Stimulated activated CD4-positive, alpha-beta T cell treated with anti-CD3 and anti-CD28 coated beads, Interleukin-4, amount 100 ng/mL, for 24 hours (primary cell): ENCODE data around the gene ENDOU.
"Not testable (repeated sequence)": the region's sequence is repeated elsewhere in the genome, so short reads cannot be mapped to it uniquely, and the experiment has no call there.

ENCODE experiments used
- DNase-seq: peaks from one replicate; pipeline ENCODE4 v3.0.0-alpha.2; 2020

ENDOU gene

DNA sequence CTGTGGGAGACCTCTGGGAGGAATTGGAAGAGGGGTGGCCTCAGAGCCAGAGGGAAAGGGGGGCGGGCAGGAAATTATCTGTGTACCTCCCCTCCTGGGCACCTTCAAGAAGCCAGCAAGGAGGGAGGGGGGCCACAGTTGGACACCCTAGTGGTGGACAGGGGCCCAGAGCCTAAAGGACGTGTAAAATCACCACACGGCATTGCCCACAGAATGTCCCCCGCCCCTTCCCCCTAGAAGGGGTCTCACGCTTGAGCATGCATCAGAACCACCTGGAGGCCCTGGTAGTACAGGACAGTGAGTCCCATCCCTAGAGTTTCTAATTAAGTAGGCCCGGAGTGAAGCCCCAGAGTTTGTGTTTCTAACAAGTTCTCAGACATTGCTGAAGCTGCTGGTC is 8.2 kb downstream of the ENDOU start:
- no peak for DNase-seq

DNA sequence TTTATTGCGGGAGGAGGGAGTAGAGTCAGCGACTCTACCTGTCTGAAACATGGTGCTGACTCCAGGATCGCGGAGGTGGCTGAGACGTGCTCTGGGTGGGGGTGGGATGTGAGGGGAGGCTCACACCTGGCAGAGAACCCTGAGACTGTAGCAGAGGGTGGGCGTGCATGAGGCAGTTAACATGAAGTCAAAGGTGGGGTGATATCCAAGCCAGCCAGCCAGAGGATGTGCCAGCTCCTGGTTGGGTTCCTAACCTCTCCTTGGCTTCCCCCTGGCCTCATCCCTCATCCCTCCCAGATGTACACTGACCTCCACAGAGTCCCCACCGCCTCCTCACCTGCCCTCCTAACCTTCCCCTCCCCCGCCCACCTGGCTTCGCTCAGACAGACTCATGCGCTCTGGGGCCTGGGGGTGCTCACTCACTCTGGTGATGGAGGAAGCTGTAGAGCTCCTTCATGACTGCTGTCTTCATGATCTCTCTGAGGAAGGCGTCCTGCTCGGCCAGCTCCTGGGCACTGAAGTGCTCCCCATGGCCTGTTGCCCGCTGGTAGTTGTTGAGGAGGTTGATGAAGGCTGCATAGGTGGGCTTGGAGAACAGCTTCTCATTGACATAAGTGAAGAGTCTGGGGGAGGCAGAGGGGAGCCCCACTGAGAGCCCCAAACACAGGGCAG is 9.3 kb downstream of the ENDOU start:
- peak; percentile 2 for DNase-seq

DNA sequence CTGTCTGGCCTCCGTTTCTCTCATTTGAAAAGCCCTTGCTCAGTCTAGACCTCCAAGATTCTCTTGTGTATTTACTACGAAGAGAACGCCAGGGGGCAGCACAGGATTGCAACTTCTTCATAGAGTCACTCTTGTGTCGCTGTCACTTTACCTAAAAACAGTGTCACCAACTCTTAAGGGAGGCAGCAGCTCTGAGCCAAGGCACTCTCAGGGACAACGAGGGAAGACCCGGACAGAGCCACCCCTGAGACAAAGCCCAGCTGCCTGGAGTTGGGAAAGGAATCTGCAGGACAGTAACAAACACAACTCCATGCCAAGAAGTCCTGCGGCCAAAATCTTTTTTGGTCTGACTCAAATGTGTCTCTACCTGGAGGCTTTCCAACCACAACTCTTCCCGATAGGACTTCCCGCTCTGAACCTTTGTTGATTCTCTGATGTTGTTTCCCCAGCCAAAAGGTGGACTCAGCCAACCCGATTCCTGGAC is 9.9 kb downstream of the ENDOU start:
- peak; percentile 86 for DNase-seq

DNA sequence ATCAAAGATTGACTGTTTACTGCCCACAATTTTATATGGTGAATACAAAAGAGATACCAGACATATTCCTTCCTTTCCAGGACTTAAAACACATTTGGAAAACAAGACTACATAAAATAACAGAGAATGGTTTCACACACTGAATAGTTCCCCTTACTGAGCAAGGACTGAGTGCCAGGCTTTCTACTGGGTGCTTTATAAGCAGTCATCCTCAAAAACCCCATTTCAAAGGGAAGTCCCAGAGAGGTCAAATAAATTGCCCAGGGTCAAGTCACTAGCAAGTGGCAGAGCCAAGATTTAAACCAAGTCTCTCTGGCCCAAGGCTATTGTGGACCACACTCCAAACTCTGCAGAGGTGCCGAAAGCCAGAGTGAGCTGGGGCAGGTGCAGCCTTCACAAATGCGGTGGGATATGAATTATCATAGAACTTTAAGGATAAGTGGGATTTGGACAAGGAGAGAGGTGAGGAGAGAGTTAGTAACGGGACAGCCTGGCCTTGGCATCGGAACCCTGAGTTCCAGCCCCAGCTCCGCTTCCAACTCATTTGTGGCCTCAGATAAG is 10.4 kb downstream of the ENDOU start:
- DNase-seq: no peak

DNA sequence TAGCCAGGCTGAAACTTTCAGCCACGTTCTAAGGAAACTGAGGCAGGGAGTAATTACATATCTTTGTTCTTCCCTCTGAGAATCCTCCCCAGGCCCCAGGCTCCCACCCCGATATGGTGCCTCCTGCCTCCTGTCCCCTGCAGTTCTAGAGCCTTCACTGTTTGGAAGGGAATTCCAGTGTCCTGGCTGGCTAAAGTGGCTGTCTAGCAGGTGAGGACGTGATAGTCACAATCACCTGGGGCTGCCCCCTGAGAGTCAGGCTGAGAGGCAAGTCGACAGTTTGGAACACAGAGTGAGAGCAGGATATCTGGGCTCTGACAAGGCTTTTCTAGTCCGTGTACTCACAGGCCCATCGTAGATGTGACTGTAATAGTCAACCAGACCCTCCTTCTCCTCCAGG is 13.1 kb downstream of the ENDOU start:
- DNase-seq: no peak

DNA sequence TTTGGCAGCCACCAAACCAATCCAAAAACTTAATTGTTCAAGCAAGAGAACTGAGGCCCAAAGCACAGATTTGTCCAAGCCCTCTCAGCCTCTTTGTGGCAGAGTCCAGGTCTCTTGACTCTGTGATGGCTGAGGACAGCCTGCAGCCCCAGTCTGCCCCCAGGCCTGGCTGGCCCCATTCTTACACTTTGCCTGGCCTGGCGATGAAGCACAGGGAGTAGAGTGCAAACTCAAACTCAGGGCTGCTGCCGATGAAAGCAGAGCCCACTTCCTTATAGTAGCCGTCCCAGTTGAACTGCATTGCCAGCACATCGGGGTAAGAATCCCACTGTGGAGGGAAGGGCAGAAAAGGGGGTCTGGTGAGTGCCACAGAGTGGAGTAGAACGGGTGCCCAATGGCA is 13.8 kb downstream of the ENDOU start:
- no peak for DNase-seq

DNA sequence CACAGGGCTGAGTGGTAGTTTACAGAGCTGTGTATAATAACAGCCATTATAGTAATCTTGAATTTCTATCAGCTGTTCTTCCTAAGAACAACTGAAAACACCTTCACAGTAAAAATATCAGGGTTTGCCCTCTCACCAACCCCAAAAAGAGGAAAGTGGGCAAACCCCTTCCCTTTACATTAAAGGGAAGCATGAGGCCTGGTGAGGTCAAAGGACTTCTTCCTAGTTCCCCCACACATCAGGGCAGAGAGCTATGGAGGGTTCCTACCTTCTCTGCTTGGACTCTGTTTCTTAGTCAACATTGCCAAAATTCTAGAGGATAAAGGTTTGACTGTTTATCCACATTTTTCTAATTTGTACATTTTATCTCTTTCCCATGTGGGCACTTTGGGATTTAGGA is 15.0 kb downstream of the ENDOU start:
- DNase-seq: no peak

DNA sequence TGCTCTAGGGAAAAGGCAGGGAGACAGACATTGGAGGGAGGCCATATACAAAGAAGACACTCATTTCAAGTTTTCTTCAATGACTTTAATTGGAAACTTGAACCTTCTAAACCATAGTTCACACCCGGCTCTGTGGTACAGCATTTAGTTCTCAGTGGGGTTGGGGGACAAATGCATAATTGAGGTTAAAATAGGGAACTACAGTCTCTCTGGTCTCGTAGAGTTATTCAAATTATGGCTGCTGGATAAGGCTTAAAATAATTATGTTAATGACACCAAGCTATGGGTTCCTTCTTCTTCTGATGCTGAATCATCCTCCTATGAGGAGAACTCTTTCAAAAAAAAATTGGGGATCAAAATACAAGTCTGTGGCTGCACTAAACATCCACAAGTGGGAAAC is 15.6 kb downstream of the ENDOU start:
- no peak for DNase-seq

DNA sequence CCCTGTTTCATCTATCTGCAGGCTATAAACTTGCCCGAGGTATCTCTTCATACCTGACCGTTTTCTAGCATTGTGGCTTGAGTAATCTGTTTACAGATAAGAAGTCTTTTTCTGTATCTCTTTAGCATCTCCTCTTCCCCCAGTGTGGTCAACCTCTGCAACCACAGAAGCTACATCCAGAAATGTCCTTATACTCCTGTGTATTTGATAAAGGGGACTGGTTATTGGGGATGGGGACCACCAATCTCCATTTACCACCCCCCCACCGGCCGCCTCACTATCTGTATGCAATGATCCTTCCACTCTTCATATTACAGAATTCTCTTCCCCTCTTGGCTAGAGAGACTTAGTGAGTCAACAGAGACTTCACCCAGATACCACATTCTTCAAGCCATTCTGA is 16.1 kb downstream of the ENDOU start:
- DNase-seq: no peak

DNA sequence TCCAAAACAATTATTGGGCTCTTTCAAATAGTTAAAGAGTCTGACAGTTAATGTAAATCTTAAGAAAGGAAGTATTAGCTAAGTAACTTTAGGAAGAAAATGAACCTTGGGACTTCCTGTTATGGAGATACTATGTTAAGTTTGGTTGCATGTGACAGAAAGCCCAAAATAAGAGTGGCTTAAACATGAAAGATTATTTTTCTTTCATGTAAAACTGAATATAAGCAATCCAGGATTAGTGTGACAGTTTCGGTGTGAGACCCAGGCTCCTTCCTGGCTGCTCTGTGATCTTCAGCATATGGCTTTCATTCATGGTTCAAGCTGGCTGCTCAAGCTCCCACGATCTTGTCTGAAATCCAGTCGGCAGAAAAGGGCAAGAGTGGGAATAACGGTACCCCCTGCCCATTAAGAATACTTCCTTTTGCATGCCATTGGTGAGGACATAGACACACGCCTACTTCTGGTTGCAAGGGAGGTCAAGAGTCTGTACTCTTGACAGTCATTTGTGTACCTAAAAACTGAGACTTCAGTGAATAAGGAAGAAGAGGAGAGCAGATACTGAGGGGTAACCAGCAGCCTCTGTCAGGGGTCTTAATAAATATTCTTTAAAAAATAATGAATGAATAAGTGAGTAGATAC is 17.3 kb downstream of the ENDOU start:
- DNase-seq: no peak

DNA sequence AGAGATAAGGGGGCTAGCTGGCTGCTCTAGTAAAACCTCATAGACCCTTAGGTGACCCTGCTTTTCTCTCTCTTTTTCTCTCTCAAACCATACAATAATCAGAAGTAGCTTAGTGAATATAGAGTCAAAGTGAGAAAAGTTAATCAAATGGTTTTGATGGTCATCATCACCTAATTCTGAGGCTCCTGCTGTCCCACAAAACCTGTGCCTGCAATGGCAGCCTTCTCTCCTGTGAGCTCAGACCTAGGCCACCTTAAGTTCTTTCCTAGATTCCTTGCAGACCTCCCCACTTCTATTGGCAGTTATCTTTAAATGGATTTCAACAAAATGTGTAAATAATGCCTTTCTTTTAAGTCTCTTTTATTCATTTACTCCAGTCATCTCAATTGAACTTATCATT is 17.9 kb downstream of the ENDOU start:
- no peak for DNase-seq

DNA sequence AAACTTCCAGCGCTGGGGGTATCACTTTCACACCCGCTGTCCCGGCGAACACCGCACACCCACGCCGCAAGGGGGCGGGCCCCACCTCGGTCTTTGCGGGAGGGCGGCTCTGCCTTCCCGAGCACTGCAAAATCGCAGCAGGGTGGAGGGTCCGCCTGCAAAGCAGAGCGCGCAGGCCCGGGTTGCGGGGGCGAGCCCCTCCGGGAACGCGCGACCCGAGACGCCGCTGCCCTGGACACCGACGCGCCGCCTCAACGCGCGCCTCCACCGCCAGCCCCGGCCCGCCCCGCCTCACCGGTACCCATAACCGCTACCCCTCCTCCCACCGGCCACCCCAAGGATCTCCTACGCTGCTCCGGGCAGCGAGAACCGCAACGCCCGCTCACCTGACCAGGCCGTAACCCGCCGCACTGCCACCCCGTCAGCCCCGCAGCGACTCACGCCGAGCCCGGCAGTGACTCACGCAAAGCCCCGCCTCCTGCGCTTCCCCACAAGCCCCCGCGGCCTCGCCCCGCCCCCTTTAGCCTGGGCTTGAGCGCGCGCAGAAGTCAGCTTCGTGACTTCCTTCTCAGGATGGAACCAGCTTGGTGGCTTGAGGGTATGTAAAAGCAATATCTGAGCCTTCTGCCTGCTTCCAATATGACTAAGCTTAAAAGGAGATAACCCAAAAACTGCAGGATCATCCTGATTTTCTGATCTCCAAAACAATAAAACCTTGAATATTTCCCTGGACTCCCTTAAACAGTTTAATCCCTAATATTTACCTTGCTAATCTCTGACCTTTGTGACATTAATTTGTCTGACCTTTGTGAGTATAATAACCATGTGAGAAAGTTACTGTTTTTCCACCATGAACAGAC is 19.5 kb downstream of the ENDOU start, which contains the start of gene RPAP3:
Gene RPAP3 (minus strand): TSS at position 465 of the 860 bp plus-strand sequence. CDS start 3,190 bp downstream, outside the sequence.
- DNase-seq: peak; percentile 99

DNA sequence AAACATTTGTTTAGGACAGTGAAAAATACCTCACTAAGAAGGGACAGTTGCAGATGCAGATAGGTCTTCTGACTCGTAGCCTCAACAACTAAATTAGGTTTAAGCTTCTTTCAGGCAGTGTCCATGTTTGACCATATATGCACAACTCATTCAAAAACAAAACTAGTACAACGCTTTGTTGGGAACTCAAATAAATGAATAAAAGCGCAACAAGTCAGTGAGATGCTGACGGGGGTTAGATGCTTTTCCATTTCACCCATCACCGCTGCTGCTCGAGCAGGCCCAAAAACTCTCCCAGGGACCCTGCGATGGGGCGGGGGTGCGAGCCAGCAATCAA is 20.1 kb downstream of the ENDOU start:
- no peak for DNase-seq

DNA sequence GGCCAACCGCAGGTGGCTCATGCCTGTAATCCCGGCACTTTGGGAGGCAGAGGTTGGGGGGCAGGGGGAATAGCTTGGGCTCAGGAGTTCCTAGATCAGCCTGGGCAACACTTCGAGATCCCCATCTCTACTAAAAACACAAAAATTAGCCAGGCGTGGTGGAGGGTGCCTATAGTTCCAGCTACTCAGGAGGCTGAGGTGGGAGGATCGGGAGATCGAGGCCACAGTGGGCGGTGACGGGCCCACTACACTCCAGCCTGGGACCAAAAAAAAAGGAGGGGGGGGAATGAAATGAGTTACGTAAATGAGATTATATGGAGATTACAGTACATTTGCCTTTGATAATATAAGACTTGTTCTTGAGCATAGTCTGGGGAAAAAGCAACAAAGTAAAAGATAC is 20.6 kb downstream of the ENDOU start:
- no peak for DNase-seq

DNA sequence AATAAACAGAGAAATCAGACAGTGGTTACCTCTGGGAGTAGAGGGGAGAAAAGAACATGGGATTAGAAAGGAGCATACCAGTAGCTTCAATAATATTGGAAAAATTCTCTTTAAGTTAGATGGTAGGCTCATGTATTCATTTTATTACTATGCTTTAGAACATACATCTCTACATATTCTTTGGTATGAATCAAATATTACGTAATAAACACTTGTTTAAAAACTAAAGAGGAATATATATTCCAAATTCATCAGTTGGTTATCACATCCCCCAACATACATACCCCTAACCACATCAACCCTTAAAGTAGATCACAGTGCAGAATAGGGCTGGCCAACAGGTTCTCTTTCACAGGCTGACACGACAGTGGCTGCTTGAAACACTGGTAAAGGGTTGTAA is 25.0 kb downstream of the ENDOU start:
- DNase-seq: no peak

DNA sequence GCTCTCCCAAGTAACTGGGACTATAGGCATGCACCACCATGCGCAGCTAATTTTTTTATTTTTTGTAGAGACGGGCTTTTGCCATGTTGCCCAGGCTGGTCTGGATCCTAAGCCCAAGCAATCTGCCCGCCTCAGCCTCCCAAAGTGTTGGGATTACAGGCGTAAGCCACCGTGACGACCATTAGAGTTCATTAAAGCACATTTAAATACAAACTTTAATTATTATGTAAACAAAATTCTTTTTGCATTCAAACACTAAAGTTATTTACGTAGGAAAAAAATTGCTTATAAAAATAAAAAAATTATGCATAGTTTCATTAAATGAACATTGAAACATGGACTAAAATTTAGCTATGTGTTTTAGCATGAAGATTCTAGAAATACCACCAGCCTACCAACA is 26.7 kb downstream of the ENDOU start:
- no peak for DNase-seq

DNA sequence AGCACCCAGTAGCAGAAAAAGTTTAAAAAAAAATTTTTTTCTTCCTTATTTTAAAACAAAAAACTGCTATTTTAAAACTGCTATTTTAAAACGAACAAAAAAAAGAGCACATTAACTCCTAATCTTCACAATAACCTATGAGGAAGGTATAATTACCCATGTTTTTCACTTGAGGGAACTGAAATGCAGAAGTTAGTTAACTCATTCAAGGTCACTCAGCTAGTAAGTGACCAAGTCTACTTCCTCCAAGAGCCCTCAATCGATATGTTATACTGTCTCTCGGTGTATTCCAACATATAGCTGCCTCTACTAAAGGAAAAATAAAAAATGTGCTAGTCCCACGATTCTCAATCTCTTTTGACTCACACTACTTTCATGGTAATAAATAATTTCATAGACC is 27.2 kb downstream of the ENDOU start:
- no peak for DNase-seq

DNA sequence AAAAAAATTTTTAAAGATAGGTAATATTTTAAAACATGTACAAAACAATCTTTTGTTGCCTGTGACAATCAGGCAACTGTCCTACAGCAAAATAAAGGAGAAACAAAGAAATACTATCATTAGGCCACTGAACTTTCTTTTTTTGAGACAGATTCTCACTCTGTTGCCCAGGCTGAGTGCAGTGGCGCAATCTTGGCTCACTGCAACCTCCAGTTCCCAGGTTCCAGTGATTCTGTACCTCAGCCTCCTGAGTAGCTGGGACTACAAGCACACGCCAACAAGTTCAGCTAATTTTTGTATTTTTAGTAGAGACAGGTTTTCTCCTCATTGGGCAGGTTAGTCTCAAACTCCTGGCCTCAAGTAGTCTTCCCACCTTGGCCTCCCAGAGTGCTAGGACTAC is 36.1 kb downstream of the ENDOU start:
- DNase-seq: no peak

DNA sequence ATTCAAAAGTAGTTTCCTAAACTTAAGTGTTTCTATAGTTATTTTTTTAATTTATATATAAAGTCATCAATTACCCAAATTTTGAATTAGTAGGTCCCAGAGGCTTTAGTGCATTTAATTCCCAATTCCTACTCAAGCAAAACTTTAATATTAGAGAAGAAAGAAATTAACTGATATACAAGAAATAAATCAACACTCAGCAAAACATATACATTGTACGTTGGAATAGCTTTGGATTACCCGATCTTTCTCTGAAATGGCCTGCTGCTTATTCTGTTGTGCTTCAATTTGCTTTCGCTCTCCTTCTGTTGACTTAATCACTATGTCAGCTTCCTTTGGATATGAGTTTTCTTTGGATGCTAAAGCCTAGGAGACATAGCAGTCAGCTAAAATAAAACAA is 37.7 kb downstream of the ENDOU start:
- no peak for DNase-seq

DNA sequence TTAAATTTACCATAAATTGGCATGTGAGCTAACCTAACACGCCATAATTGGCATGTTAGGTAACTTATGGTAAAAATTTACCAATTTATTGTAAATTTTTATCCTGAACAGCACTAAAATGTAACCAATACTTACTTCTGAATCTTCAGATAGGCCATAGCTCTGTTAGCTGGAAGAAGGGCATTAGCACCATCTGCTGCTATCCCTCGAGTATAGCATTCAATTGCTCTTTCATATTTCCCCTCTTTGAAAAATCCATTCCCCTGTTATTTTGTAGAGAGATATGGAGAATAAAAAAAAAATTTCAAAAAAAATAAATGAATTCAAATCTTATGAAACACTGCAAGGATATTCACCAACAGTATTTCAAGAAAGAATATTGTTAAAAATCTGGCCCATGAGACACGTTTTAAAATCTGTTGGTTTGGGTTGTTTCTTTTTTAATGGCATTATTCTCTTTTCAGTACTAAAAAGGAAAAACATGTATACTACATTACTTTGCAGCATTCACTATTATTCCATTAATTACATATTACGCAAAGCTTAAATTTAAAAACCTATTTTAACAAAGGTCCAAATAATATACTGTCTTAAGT is 38.5 kb downstream of the ENDOU start:
- DNase-seq: peak; percentile 43

DNA sequence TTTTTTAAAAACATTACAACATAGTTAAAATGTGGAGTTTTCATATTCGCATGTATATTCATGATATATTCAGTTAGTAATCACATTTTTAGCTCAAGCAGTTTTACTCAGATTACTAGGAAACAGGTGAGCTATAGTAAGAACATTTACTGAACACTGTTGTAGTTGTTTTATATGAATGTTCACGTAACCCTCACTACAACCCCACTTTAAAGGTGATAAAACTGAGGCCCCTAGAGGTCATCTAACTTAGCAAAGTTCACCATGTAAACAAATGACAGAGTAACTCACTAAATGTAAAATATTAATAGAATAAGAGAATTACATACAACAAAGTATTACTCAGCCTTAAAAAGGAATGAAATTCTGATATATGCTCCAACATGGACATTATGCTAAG is 45.5 kb downstream of the ENDOU start:
- no peak for DNase-seq

DNA sequence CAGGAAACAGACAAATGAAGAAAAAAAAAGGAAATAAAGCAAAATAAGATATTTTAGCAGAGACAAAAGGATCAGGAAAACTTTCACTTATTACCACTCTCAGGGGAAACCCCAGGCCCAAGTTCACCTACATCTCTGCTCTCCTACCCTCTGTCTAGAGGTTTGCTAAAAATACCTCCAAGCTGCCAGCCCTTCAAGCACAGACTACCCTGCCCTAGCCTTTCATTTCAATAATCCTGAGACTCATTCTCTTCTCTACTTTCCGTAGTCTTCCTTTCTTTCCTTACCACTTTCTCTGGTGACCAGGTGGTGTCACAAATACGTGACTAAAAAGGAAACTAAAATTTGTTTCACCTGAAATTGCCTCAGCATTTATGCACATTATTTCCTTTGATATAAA is 53.2 kb downstream of the ENDOU start:
- no peak for DNase-seq

DNA sequence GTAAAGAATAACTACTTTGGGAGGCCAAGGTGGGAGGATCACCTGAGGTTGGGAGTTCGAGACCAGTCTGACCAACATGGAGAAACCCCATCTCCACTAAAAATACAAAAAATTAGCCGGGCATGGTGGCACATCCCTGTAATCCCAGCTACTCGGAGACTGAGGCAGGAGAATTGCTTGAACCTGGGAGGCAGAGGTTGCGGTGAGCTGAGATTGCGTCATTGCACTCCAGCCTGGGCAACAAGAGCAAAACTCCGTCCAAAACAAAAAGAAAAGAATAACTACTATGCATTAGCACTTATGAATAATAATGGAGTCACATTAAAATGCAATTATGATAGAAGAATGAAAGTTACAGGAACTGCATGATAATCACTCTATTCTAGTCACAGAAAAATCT is 57.4 kb downstream of the ENDOU start:
- not testable (repeated sequence) for DNase-seq
